A549 (cell line): ENCODE results near the gene SPINK4. TPM values are rescaled to one million over a fixed set of nuclear protein-coding genes. Genes with fewer than 3 reads are reported as not detected.
A peak's percentile ranks its signal among the peaks of the same experiment; 100 is the strongest.

Source experiments
- ATAC-seq, 2 experiments: fragments of 200-7000 bp in 1 of 2; fragments of >200 bp in 1 of 2; cut with Nextera tagmentation in 1 of 2; cut with Tn5 transposase in 1 of 2; 3 replicates each; pipeline versions ENCODE4 v1.8.0 to v1.9.1; 2018 to 2020; ENCODE audit warnings: mild to moderate bottlenecking in 1 of 2, moderate library complexity in 1 of 2
- CTCF ChIA-PET: fragments of 300-600 bp; sonication (Branson Sonifier 250); formaldehyde crosslinking; extraction: SDS; loops from one replicate; lab custom pipeline; 2021; ENCODE audit warnings: antibody characterized with exemption, inconsistent platforms; lab: Yijun Ruan, JAX
- POLR2A ChIA-PET: fragments of 350-600 bp; formaldehyde crosslinking; extraction: SDS; loops from one replicate; lab custom pipeline; 2021; ENCODE audit warnings: antibody characterized with exemption, inconsistent platforms; lab: Yijun Ruan, JAX
- DNase-seq, 2 experiments: peaks; one replicate each; pipeline versions ENCODE4 v3.0.0 to v3.0.0-alpha.2; 2011 to 2016; ENCODE audit warnings: low read depth in 1 of 2, low spot score in 1 of 2
- FAIRE-seq: peaks from 2 replicates; lab custom pipeline; 2011; peaks lifted over from hg19 to GRCh38; lab: Jason Lieb, UNC
- H3K27ac ChIP-seq, 2 experiments: fragments of >200 bp; sonication (Bioruptor Twin); formaldehyde crosslinking; 3 replicates each; pipeline ENCODE4 v1.5.1; 2016 to 2017
- H3K4me1 ChIP-seq: fragments of >200 bp; sonication (Bioruptor Twin); formaldehyde crosslinking; 3 replicates; pipeline ENCODE4 v1.6.1; 2016
- H3K4me2 ChIP-seq: fragments of >200 bp; sonication (Bioruptor Twin); formaldehyde crosslinking; 3 replicates; pipeline ENCODE4 v1.6.1; 2016
- H3K4me3 ChIP-seq: fragments of >200 bp; sonication (Bioruptor Twin); formaldehyde crosslinking; 3 replicates; pipeline ENCODE4 v1.5.1; 2016
- H3K9me3 ChIP-seq: fragments of >200 bp; sonication (Bioruptor Twin); formaldehyde crosslinking; 3 replicates; pipeline ENCODE4 v1.6.1; 2016
- EHF ChIP-seq: fragments of 250-450 bp; sonication (Bioruptor Pico); IDR thresholded peaks from 2 replicates; pipeline ENCODE4 v1.5.0; 2020; ENCODE audit warnings: mild to moderate bottlenecking
- EHMT2 ChIP-seq: fragments of 200-600 bp; sonication (generic); IDR thresholded peaks from 2 replicates; pipeline ENCODE4 v1.6.1; 2016; ENCODE audit warnings: antibody characterized with exemption, low read depth, mild to moderate bottlenecking, moderate library complexity
- ESRRA ChIP-seq: fragments of 150-350 bp; IDR thresholded peaks from 2 replicates; pipeline ENCODE4 v1.6.1; 2014; ENCODE audit warnings: mild to moderate bottlenecking, low read length, borderline replicate concordance
- FOSL2 ChIP-seq, 2 experiments: fragments of 450-650 bp in 1 of 2; fragments of >200 bp in 1 of 2; sonication (Bioruptor Twin) in 1 of 2; formaldehyde crosslinking; IDR thresholded peaks; 2 replicates each; pipeline versions ENCODE4 v1.5.0 to v1.6.1; 2016 to 2020; ENCODE audit warnings: mild to moderate bottlenecking in 1 of 2, moderate library complexity in 1 of 2
- FOXS1 ChIP-seq: fragments of 250-450 bp; sonication (Bioruptor Pico); IDR thresholded peaks from 2 replicates; pipeline ENCODE4 v1.5.0; 2020; ENCODE audit warnings: mild to moderate bottlenecking, moderate library complexity
- HEYL ChIP-seq: fragments of 250-450 bp; sonication (Bioruptor Pico); IDR thresholded peaks from 2 replicates; pipeline ENCODE4 v1.8.0; 2021; ENCODE audit warnings: mild to moderate bottlenecking, moderate library complexity
- HOXA7 ChIP-seq: fragments of 250-450 bp; sonication (Bioruptor Pico); IDR thresholded peaks from 2 replicates; pipeline ENCODE4 v1.5.0; 2020; ENCODE audit warnings: mild to moderate bottlenecking, moderate library complexity
- HOXB13 ChIP-seq: fragments of 250-450 bp; sonication (Bioruptor Pico); IDR thresholded peaks from 2 replicates; pipeline ENCODE4 v1.5.0; 2020; ENCODE audit warnings: low read depth, mild to moderate bottlenecking, moderate library complexity
- JUN ChIP-seq, 2 experiments: fragments of >200 bp; sonication (Bioruptor Twin); formaldehyde crosslinking; IDR thresholded peaks; 2 replicates in 1 of 2; 3 replicates in 1 of 2; pipeline ENCODE4 v1.6.1; 2016 to 2017
- MAZ ChIP-seq: fragments of 150-350 bp; IDR thresholded peaks from 2 replicates; pipeline ENCODE4 v1.6.1; 2014; ENCODE audit warnings: antibody characterized with exemption, low read depth, low read length, borderline replicate concordance
- NFE2L2 ChIP-seq: fragments of 150-350 bp; conservative IDR thresholded peaks from 2 replicates; pipeline ENCODE4 v1.6.1; 2014; ENCODE audit warnings: low read length
- NPAS2 ChIP-seq: fragments of 250-450 bp; sonication (Bioruptor Pico); IDR thresholded peaks from 2 replicates; pipeline ENCODE4 v1.8.0; 2022; ENCODE audit warnings: mild to moderate bottlenecking, moderate library complexity, borderline replicate concordance
- NR3C1 ChIP-seq: fragments of >200 bp; sonication (Bioruptor Twin); formaldehyde crosslinking; IDR thresholded peaks from 3 replicates; pipeline ENCODE4 v1.6.1; 2017
- RAD21 ChIP-seq, 2 experiments: fragments of >200 bp in 1 of 2; sonication (Bioruptor Twin) in 1 of 2; formaldehyde crosslinking in 1 of 2; IDR thresholded peaks in 1 of 2; conservative IDR thresholded peaks in 1 of 2; 2 replicates in 1 of 2; 3 replicates in 1 of 2; pipeline ENCODE4 v1.6.1; 2012 to 2018; ENCODE audit warnings: inconsistent platforms in 1 of 2
- RNF2 ChIP-seq: fragments of 200-600 bp; sonication (generic); IDR thresholded peaks from 2 replicates; pipeline ENCODE4 v1.6.1; 2016; ENCODE audit warnings: low read depth, mild to moderate bottlenecking, antibody characterized with exemption, moderate library complexity, borderline replicate concordance
- SMC3 ChIP-seq: fragments of >200 bp; sonication (Bioruptor Twin); formaldehyde crosslinking; IDR thresholded peaks from 3 replicates; pipeline ENCODE4 v1.6.1; 2018; ENCODE audit warnings: inconsistent platforms
- TFCP2L1 ChIP-seq: fragments of 250-450 bp; sonication (Bioruptor Pico); IDR thresholded peaks from 2 replicates; pipeline ENCODE4 v1.5.0; 2021; ENCODE audit warnings: mild to moderate bottlenecking
- TP53 ChIP-seq: fragments of 250-450 bp; sonication (Bioruptor Pico); IDR thresholded peaks from 2 replicates; pipeline ENCODE4 v1.5.0; 2021; ENCODE audit warnings: mild to moderate bottlenecking, moderate library complexity
- ZC3H11A ChIP-seq: fragments of 450-650 bp; IDR thresholded peaks from 2 replicates; pipeline ENCODE4 v1.6.1; 2014; ENCODE audit warnings: antibody characterized with exemption, mild to moderate bottlenecking
- ZNF302 ChIP-seq: fragments of 250-450 bp; sonication (Bioruptor Pico); IDR thresholded peaks from 2 replicates; pipeline ENCODE4 v1.9.0; 2021; ENCODE audit warnings: inconsistent platforms, mild to moderate bottlenecking, moderate library complexity
- ZSCAN20 ChIP-seq: fragments of 250-450 bp; sonication (Bioruptor Pico); IDR thresholded peaks from 2 replicates; pipeline ENCODE4 v1.8.0; 2022; ENCODE audit warnings: mild to moderate bottlenecking, moderate library complexity
- whole genome bisulfite sequencing: methylation state at CpG from one replicate; pipeline ENCODE4 v1.1.6; 2017; ENCODE audit errors: missing lambda C conversion rate; 5-methylcytosine and 5-hydroxymethylcytosine counted together
- polyA plus RNA-seq, 4 experiments: library from polyadenylated mRNA; depleted of rRNA in 3 of 4; stranded (reverse); fragments of >200 nt; fragmentation: RNase III in 1 of 4; extraction: RNeasy Plus Mini Kit Qiagen cat#74134 plus additional on column Dnase treatment in 1 of 4; gene quantifications; 2 replicates in 3 of 4; 3 replicates in 1 of 4; pipeline ENCODE4 v1.2.3, GENCODE V29; 2011 to 2017
- TF ChIP-seq, protein P1 (sequence below): IDR thresholded peaks from 2 replicates; pipeline ENCODE4 v1.6.1; 2012
- TF ChIP-seq, protein P2 (sequence below): fragments of 450-650 bp; IDR thresholded peaks from 2 replicates; pipeline ENCODE4 v1.6.1; 2014; ENCODE audit warnings: antibody characterized with exemption
- TF ChIP-seq, protein P3 (sequence below): fragments of >200 bp; sonication (Bioruptor Twin); formaldehyde crosslinking; IDR thresholded peaks from 3 replicates; pipeline ENCODE4 v1.6.1; 2016
- TF ChIP-seq, protein P4 (sequence below): fragments of 200-600 bp; sonication (generic); IDR thresholded peaks from 2 replicates; pipeline ENCODE4 v1.6.1; 2016; ENCODE audit warnings: antibody characterized with exemption, mild to moderate bottlenecking, moderate library complexity
- TF ChIP-seq, protein P5 (sequence below): fragments of 150-350 bp; IDR thresholded peaks from 2 replicates; pipeline ENCODE4 v1.6.1; 2014; ENCODE audit warnings: low read depth, mild to moderate bottlenecking, low read length
- TF ChIP-seq, protein P6 (sequence below): fragments of >200 bp; sonication (Bioruptor Twin); formaldehyde crosslinking; IDR thresholded peaks from 2 replicates; pipeline ENCODE4 v1.6.1; 2016

The SPINK4 gene
- polyA plus RNA-seq, 2 of the 4 experiments (the other 2 are of a cell fraction), result not detected

DNA sequence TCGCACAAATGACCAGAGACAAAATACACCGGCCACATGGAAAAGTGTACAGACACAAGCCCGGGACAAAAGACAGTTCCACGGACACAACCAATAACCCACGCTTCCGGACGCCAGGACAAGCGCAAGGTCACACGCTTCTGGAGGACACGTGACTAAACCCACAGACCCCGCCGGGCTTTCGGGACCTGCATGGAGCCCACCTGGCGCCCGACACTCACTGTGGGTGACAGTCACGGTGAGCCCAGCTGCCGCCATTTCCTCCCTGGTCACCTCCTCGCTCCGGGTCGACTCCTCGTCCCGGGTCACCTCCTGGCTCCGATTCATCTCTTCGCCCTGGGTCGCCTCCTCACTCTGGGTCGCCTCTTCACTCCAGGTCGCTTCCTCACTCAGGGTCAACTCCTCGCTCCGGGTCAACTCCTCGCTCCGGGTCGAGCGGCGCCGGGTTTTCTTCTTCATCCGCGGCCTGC lies 24.1 kb downstream of the SPINK4 start:
- DNase-seq (peak in 1 of 2 experiments; percentile 57), ATAC-seq (peak; percentile 19 to 62), FAIRE-seq (no peak)
- CTCF ChIA-PET, result interaction anchor here (0.6 to 3.6 kb wide), 12 partner anchors 10 to 178 kb away, joined by 3 to 16 read pairs (median 4); no protein-coding TSS in a partner anchor
- 3% methylated on average over 27 of the region's 37 CpGs for WGBS
- H3K4me3 ChIP-seq, result peak overlapping the region; percentile 90
- peaks cover 36% of the 10 kb centered on the region for H3K4me1 ChIP-seq
- H3K27ac ChIP-seq, result peak overlapping the region; percentile 94 to 96
- POLR2A ChIA-PET, result interaction anchor here (0.6 to 1.5 kb wide), 4 partner anchors 9 to 239 kb away, joined by 3 to 11 read pairs (median 4); partner anchors contain the start of genes DNAJA1 and NFX1
- no peak for TF ChIP-seq HEYL
- TF ChIP-seq HOXA7, result no peak
- no peak for TF ChIP-seq EHF
- TF ChIP-seq, protein P1, sequence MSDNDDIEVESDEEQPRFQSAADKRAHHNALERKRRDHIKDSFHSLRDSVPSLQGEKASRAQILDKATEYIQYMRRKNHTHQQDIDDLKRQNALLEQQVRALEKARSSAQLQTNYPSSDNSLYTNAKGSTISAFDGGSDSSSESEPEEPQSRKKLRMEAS, result peak; percentile 58; the same call in 1 of the 2 replicates
- TF ChIP-seq JUN (IDR thresholded peaks at IDR 0.05), result no peak
- no peak for TF ChIP-seq ZC3H11A
- TF ChIP-seq ESRRA, result no peak
- TF ChIP-seq NFE2L2, result no peak
- TF ChIP-seq, protein P2, sequence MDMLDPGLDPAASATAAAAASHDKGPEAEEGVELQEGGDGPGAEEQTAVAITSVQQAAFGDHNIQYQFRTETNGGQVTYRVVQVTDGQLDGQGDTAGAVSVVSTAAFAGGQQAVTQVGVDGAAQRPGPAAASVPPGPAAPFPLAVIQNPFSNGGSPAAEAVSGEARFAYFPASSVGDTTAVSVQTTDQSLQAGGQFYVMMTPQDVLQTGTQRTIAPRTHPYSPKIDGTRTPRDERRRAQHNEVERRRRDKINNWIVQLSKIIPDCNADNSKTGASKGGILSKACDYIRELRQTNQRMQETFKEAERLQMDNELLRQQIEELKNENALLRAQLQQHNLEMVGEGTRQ, result peak; percentile 83
- TF ChIP-seq, protein P3, sequence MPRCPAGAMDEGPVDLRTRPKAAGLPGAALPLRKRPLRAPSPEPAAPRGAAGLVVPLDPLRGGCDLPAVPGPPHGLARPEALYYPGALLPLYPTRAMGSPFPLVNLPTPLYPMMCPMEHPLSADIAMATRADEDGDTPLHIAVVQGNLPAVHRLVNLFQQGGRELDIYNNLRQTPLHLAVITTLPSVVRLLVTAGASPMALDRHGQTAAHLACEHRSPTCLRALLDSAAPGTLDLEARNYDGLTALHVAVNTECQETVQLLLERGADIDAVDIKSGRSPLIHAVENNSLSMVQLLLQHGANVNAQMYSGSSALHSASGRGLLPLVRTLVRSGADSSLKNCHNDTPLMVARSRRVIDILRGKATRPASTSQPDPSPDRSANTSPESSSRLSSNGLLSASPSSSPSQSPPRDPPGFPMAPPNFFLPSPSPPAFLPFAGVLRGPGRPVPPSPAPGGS, result no peak
- no peak for TF ChIP-seq RAD21 (conservative IDR thresholded peaks at IDR 0.05 in 1 of 2, IDR thresholded peaks at IDR 0.05 in 1 of 2)
- TF ChIP-seq, protein P4, sequence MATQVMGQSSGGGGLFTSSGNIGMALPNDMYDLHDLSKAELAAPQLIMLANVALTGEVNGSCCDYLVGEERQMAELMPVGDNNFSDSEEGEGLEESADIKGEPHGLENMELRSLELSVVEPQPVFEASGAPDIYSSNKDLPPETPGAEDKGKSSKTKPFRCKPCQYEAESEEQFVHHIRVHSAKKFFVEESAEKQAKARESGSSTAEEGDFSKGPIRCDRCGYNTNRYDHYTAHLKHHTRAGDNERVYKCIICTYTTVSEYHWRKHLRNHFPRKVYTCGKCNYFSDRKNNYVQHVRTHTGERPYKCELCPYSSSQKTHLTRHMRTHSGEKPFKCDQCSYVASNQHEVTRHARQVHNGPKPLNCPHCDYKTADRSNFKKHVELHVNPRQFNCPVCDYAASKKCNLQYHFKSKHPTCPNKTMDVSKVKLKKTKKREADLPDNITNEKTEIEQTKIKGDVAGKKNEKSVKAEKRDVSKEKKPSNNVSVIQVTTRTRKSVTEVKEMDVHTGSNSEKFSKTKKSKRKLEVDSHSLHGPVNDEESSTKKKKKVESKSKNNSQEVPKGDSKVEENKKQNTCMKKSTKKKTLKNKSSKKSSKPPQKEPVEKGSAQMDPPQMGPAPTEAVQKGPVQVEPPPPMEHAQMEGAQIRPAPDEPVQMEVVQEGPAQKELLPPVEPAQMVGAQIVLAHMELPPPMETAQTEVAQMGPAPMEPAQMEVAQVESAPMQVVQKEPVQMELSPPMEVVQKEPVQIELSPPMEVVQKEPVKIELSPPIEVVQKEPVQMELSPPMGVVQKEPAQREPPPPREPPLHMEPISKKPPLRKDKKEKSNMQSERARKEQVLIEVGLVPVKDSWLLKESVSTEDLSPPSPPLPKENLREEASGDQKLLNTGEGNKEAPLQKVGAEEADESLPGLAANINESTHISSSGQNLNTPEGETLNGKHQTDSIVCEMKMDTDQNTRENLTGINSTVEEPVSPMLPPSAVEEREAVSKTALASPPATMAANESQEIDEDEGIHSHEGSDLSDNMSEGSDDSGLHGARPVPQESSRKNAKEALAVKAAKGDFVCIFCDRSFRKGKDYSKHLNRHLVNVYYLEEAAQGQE, result no peak
- TF ChIP-seq ZNF302 (CRISPR knock-in tag), result no peak
- no peak for TF ChIP-seq TP53 (CRISPR knock-in tag)
- H3K9me3 ChIP-seq, result no peaks in the 10 kb centered on the region
- peak overlapping the region; percentile 95 for H3K4me2 ChIP-seq

- ATAC-seq (peak; percentile 93 to 95), FAIRE-seq (no peak), DNase-seq (peak; percentile 99)
- peaks cover 36% of the 10 kb centered on the region for H3K4me1 ChIP-seq
- POLR2A ChIA-PET, result interaction anchor here (0.6 to 1.5 kb wide), 3 partner anchors 9 to 30 kb away, joined by 3 to 11 read pairs (median 4); partner anchors contain the start of gene NFX1
- CTCF ChIA-PET, result interaction anchor here (0.6 to 3.6 kb wide), 13 partner anchors 9 to 473 kb away, joined by 3 to 16 read pairs (median 3); no protein-coding TSS in a partner anchor
- H3K27ac ChIP-seq, result peak within 1 kb of the TSS; percentile 94 to 96
- H3K4me3 ChIP-seq, result peak within 1 kb of the TSS; percentile 90
- under 1% methylated on average over 27 of the region's 67 CpGs for WGBS
- no peaks in the 10 kb centered on the region for H3K9me3 ChIP-seq
- peak within 1 kb of the TSS; percentile 95 for H3K4me2 ChIP-seq
- no peak for TF ChIP-seq EHMT2
- no peak for TF ChIP-seq TP53 (CRISPR knock-in tag)
- TF ChIP-seq FOSL2 (IDR thresholded peaks at IDR 0.05), result no peak
- no peak for TF ChIP-seq FOSL2 (CRISPR knock-in tag; IDR thresholded peaks at IDR 0.05)
- TF ChIP-seq HOXB13 (CRISPR knock-in tag), result no peak
- TF ChIP-seq ZSCAN20 (CRISPR knock-in tag), result no peak
- TF ChIP-seq FOXS1 (CRISPR knock-in tag), result no peak
- no peak for TF ChIP-seq MAZ
- TF ChIP-seq, protein P5, sequence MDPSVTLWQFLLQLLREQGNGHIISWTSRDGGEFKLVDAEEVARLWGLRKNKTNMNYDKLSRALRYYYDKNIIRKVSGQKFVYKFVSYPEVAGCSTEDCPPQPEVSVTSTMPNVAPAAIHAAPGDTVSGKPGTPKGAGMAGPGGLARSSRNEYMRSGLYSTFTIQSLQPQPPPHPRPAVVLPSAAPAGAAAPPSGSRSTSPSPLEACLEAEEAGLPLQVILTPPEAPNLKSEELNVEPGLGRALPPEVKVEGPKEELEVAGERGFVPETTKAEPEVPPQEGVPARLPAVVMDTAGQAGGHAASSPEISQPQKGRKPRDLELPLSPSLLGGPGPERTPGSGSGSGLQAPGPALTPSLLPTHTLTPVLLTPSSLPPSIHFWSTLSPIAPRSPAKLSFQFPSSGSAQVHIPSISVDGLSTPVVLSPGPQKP, result no peak
- TF ChIP-seq NPAS2, result no peak
- TF ChIP-seq RNF2, result no peak
- TF ChIP-seq SMC3, result no peak; the same call in none of the 3 replicates
- TF ChIP-seq, protein P3, result peak; percentile 56; the same call in 1 of the 3 replicates
- TF ChIP-seq TFCP2L1 (CRISPR knock-in tag), result no peak
- TF ChIP-seq, protein P6, sequence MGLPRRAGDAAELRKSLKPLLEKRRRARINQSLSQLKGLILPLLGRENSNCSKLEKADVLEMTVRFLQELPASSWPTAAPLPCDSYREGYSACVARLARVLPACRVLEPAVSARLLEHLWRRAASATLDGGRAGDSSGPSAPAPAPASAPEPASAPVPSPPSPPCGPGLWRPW, result no peak
- TF ChIP-seq NR3C1, result no peak
Measured at GRCh38 chr9:33264473-33265177, 24.7 kb downstream of the SPINK4 start, which contains the start of the genes BAG1 and CHMP5. Gene BAG1, minus strand, starts transcription at chr9:33264708. Gene CHMP5, plus strand, starts transcription at chr9:33265049. Its CDS starts 30 bp downstream, at chr9:33265079.
